ENCODE results near the gene GRIA3. TPM values are rescaled to one million over a fixed set of nuclear protein-coding genes. Genes with fewer than 3 reads are reported as not detected.

GRIA3 gene
- total and polyA plus RNA-seq, 2 experiments from 2014 or later, result 1.9 to 2.9 TPM

DNA sequence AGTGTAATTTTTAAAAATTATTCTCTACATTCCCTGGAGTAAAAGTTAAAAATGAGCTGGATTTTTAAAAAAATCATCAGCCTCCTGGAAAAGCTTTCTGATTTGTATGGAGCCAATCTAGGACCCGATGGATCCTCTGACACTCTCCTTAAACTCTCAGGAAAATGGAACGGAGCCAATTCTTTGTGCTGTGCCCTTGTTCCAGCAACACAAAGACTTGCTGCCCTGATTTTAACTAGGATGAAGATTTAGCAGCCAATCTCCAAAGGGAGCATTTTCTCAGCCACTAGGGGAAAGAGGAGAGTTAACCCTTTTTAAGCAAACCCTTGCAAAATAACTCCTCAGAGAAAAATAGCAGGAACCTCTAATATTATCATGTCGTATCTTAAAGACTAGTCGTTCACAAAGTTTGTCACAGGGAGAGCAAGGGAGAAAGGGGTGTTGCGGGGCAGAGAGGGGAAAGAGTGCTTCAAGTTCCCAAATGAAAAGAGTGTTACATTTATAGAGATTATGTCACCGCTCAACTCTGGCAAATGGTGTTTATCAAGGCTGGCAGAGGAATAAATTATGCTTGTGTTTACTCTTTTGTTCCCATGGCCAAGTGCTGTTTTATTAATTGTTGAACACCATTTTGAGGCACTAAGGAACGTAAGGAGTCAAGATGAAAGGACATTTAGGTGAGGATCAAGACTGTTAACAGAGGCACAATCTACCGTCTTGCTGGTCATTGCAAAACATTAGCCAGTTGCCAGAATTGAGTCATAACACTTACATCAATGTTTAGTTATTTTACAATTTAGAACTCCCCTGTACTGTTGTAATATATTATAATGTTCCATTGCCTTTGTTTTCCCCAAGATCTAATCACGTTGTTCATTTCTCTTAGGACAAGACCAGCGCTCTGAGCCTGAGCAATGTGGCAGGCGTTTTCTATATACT is 298.1 kb downstream of the GRIA3 start:
- TF ChIP-seq, protein P1, sequence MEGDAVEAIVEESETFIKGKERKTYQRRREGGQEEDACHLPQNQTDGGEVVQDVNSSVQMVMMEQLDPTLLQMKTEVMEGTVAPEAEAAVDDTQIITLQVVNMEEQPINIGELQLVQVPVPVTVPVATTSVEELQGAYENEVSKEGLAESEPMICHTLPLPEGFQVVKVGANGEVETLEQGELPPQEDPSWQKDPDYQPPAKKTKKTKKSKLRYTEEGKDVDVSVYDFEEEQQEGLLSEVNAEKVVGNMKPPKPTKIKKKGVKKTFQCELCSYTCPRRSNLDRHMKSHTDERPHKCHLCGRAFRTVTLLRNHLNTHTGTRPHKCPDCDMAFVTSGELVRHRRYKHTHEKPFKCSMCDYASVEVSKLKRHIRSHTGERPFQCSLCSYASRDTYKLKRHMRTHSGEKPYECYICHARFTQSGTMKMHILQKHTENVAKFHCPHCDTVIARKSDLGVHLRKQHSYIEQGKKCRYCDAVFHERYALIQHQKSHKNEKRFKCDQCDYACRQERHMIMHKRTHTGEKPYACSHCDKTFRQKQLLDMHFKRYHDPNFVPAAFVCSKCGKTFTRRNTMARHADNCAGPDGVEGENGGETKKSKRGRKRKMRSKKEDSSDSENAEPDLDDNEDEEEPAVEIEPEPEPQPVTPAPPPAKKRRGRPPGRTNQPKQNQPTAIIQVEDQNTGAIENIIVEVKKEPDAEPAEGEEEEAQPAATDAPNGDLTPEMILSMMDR (IDR thresholded peaks at IDR 0.05; ENCODE audit: poor library complexity), result no peak
- TF ChIP-seq EZH2 (IDR thresholded peaks at IDR 0.05; ENCODE audit: borderline replicate concordance) (no peak), EZH2phosphoT487 (IDR thresholded peaks at IDR 0.05; ENCODE audit: low read depth, severe bottlenecking, unreplicated experiment) (no peak)
- Histone ChIP-seq H3K27me3 (no peaks in the 10 kb centered on the region), H3K9me3 (ENCODE audit: low read depth) (no peaks in the 10 kb centered on the region), H3K36me3 (replicated peaks; ENCODE audit: insufficient read depth, low read depth) (no peaks in the 10 kb centered on the region), H2AFZ (no peak overlapping the region), H3K79me2 (no peaks in the 10 kb centered on the region), H3K4me2 (no peak overlapping the region), H3K9me2 (replicated peaks; ENCODE audit: insufficient read depth) (no peaks in the 10 kb centered on the region), H3K4me1 (ENCODE audit: insufficient read depth) (no peaks in the 10 kb centered on the region), H3K27ac (no peak overlapping the region), H4K20me1 (ENCODE audit: insufficient read depth, poor library complexity, severe bottlenecking) (no peaks in the 10 kb centered on the region), H3K4me3 (no peak overlapping the region)
- DNase-seq (ENCODE audit: low spot score), result no peak
- WGBS (ENCODE audit: low lambda C conversion rate, missing lambda C conversion rate), result 66% methylated on average over 11 of the region's 11 CpGs

DNA sequence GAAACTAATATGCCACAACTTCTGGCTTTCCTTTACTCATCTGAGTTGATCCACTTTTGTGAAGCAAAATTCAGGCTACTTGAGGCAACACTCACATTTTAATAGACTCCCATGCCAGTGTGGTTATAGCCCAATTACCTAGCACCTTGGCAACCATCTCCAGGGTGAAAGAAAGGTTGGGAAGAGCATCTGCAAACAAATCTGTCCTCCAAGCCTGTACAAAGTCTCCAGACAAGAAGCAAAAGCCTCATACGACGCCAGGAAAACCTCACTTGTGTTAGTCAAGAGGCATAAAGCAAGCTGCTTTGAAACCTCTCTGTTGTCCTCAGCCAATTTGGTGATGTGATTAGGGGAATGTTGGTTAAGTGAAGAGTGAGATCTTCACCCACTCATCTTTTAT is 302.2 kb downstream of the GRIA3 start:
- no peaks in the 10 kb centered on the region for H3K4me1 ChIP-seq (ENCODE audit: insufficient read depth)
- H3K9me3 ChIP-seq (ENCODE audit: low read depth), result no peaks in the 10 kb centered on the region
- DNase-seq (ENCODE audit: low spot score), result no peak
- no peaks in the 10 kb centered on the region for H3K79me2 ChIP-seq
- no peak overlapping the region for H3K4me3 ChIP-seq
- no peaks in the 10 kb centered on the region for H3K9me2 ChIP-seq (replicated peaks; ENCODE audit: insufficient read depth)
- TF ChIP-seq, protein P1 (IDR thresholded peaks at IDR 0.05; ENCODE audit: poor library complexity), result no peak
- TF ChIP-seq EZH2phosphoT487 (IDR thresholded peaks at IDR 0.05; ENCODE audit: low read depth, severe bottlenecking, unreplicated experiment), result no peak
- no peak for TF ChIP-seq EZH2 (IDR thresholded peaks at IDR 0.05; ENCODE audit: borderline replicate concordance)
- no peaks in the 10 kb centered on the region for H3K36me3 ChIP-seq (replicated peaks; ENCODE audit: insufficient read depth, low read depth)
- H4K20me1 ChIP-seq (ENCODE audit: insufficient read depth, poor library complexity, severe bottlenecking), result no peaks in the 10 kb centered on the region
- H2AFZ ChIP-seq, result no peak overlapping the region
- WGBS (ENCODE audit: low lambda C conversion rate, missing lambda C conversion rate), result 72% methylated on average over 2 of the region's 2 CpGs
- no peak overlapping the region for H3K4me2 ChIP-seq
- no peak overlapping the region for H3K27ac ChIP-seq
- no peaks in the 10 kb centered on the region for H3K27me3 ChIP-seq

DNA sequence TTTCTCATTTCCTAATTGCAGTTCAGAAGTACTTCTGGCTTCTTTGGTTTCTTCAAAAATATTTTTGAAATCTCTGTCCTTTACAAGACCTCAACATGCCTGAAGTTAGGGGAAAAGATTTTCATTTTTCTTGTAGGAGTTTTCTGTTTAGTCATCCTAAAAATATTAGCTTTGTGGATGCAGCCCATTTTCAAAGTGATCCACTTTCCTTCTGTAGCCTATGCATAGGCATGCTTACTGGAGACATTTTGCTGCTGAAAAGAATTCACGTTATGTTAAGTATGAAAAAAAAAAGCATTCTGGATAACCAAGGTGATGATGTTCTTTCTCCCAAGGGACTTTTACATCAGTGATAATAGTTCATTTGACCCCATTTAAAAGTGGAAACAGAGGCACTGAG is 303.2 kb downstream of the GRIA3 start:
- Histone ChIP-seq H3K36me3 (replicated peaks; ENCODE audit: insufficient read depth, low read depth) (no peaks in the 10 kb centered on the region), H3K9me3 (ENCODE audit: low read depth) (no peaks in the 10 kb centered on the region), H3K27me3 (no peaks in the 10 kb centered on the region), H3K9me2 (replicated peaks; ENCODE audit: insufficient read depth) (no peaks in the 10 kb centered on the region), H3K4me1 (ENCODE audit: insufficient read depth) (no peaks in the 10 kb centered on the region), H3K4me2 (no peak overlapping the region), H4K20me1 (ENCODE audit: insufficient read depth, poor library complexity, severe bottlenecking) (no peaks in the 10 kb centered on the region), H3K79me2 (no peaks in the 10 kb centered on the region), H2AFZ (no peak overlapping the region), H3K4me3 (no peak overlapping the region), H3K27ac (no peak overlapping the region)
- no peak for DNase-seq (ENCODE audit: low spot score)
- TF ChIP-seq EZH2 (IDR thresholded peaks at IDR 0.05; ENCODE audit: borderline replicate concordance) (no peak), EZH2phosphoT487 (IDR thresholded peaks at IDR 0.05; ENCODE audit: low read depth, severe bottlenecking, unreplicated experiment) (no peak)
- TF ChIP-seq, protein P1 (IDR thresholded peaks at IDR 0.05; ENCODE audit: poor library complexity), result no peak
- 58% methylated on average over 1 of the region's 1 CpG for WGBS (ENCODE audit: low lambda C conversion rate, missing lambda C conversion rate)
